ENCODE results near the gene RAET1G.

- TF ChIP-seq CTCF (IDR thresholded peaks at IDR 0.05 in 4 of 5, conservative IDR thresholded peaks at IDR 0.05 in 1 of 5) (no peak), POLR2A (IDR thresholded peaks at IDR 0.05) (no peak)
Measured at GRCh38 chr6:149951626-149952025, 28.7 kb upstream of the RAET1G start.

Data from gastrocnemius medialis (tissue), 4 donors.